ENCODE measurements around the gene ANKRD42. TPM values are rescaled to one million over a fixed set of nuclear protein-coding genes. Genes with fewer than 3 reads are reported as not detected.

The ANKRD42 gene
- total RNA-seq: 12.7 and 15.1 TPM in 2 replicates

GRCh38 chr11:83193315-83194280, at the start of gene ANKRD42:
Gene ANKRD42 (plus strand): TSS chr11:83193712. CDS start chr11:83194671, 959 bp downstream.

GRCh38 chr11:83156996-83157593, 36.4 kb upstream of the ANKRD42 start, which contains the start of gene PCF11:
Gene PCF11 (plus strand): TSS chr11:83157131. CDS start chr11:83157440, 309 bp downstream.

GRCh38 chr11:83285771-83286528, 92.4 kb downstream of the ANKRD42 start, which contains the start of gene CCDC90B:
Gene CCDC90B (minus strand): TSS chr11:83286367. CDS start chr11:83285972, 395 bp downstream.

Other genes starting within 250 kb of the ANKRD42 start
- 6.5 and 14.1 TPM in 2 replicates for gene RAB30, start 121.8 kb upstream of the ANKRD42 start, total RNA-seq
- 26.9 and 38.7 TPM in 2 replicates for gene PCF11, start 36.6 kb upstream of the ANKRD42 start, total RNA-seq
- 35.9 and 36.9 TPM in 2 replicates for gene CCDC90B, start 92.7 kb downstream of the ANKRD42 start, total RNA-seq